Activated T-helper 9 cell treated with anti-CD3 and anti-CD28 coated beads, Interleukin-2, amount 50 U/mL, for 16 hours (primary cell): ENCODE measurements around the gene KCP.
A peak's percentile ranks its signal among the peaks of the same experiment; 100 is the strongest.

ENCODE experiments used
- DNase-seq: peaks from one replicate; pipeline ENCODE4 v3.0.0-alpha.2; 2020; ENCODE audit warnings: low read depth

Gene KCP

GRCh38 chr7:128874140-128875031 lies 36.1 kb downstream of the KCP start:
- no peak for DNase-seq

DNA sequence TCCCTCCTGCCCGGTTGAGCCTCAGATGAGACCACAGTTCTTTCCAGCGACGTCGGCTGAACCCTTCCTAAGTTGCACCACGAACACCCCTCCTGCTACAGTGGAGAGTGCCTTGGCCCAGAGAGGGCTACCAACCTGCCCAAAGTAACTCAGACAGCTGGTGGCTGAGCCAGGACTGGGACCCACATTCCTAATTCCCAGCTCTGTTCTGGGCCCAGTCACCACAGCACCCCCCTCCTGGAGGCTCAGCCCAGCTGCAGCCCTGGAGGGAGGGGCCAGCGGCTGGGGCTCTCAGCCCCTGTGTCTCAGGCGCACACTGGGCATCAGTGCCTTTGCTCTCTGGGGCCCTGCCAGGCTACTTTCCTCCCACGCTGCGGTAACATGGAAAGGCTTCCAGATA lies 37.3 kb downstream of the KCP start:
- DNase-seq, result no peak

DNA sequence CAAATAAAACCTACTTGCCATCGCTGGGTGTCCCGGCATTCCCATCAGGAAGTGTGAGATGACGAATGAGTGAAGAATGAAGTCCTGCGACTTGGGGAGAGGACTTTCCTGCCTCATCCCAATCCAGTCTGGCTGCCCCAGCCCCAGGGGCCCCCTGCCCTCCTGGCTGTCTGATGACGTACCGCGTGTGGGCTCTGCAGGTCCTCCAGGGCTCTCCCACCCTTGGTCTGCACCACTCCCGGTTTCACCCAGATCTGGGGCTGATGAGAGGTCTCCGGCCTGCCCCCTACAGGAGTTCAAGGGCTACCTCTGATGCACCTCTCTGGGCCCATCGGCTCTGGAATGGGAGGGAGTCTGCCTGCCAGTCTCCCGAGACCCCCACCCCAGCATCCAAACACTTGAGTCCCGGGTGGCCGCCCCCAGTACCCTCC lies 38.1 kb downstream of the KCP start:
- DNase-seq, result no peak

DNA sequence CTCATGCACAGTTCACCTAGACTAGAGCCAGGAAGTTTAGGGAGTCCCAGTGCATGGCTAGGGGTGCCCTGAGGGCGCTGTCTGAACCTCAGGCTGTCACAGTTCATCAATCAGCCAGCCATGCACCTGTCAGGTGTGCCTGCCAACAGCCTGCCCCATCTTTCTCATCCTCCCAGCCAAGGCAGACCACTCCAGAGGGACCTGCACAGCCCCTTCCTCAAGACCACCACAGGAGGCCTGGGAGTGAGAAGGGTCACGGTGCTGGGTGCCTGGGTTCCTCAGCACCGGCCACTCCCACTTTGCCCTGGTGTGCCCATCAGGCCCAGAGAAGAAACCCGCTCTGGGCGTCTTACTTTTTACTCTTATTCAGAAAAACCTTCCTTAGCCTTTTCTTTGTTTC lies 39.5 kb downstream of the KCP start:
- no peak for DNase-seq

DNA sequence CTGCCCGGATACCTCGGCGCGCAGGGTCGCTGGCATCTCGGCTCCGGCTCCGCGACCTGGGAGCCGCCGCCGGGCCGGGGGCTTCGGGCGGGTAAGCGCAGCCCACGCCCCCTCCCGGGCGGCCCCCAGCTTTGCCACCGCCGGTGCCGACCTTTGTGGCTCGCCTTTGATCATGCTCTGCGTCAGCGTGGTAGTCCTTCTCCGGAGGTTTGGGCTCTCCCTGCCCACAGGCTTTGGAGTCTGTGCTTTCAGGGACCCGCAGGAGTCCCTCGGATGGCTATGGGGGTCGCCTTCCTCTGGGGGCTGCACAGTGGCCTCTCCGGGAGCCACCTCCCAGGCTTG lies 40.6 kb downstream of the KCP start:
- DNase-seq, result no peak

GRCh38 chr7:128869138-128869943 lies 41.2 kb downstream of the KCP start:
- DNase-seq, result peak; percentile 33

- DNase-seq, result no peak
Measured at GRCh38 chr7:128868624-128869137, 41.8 kb downstream of the KCP start.

- DNase-seq, result no peak
Measured at GRCh38 chr7:128867842-128868623, 42.5 kb downstream of the KCP start.

GRCh38 chr7:128867241-128867640 lies 43.3 kb downstream of the KCP start:
- DNase-seq, result no peak

GRCh38 chr7:128865996-128866877 lies 44.3 kb downstream of the KCP start:
- DNase-seq, result no peak

GRCh38 chr7:128865303-128865702 lies 45.2 kb downstream of the KCP start:
- no peak for DNase-seq

GRCh38 chr7:128863433-128863989 lies 47.0 kb downstream of the KCP start:
- DNase-seq, result peak; percentile 23

GRCh38 chr7:128862571-128863432 lies 47.7 kb downstream of the KCP start, which contains the start of gene ATP6V1F:
ATP6V1F (plus strand) TSS chr7:128862856; CDS start chr7:128862905, 49 bp downstream.
- peak; percentile 98 for DNase-seq

GRCh38 chr7:128861957-128862570 lies 48.4 kb downstream of the KCP start:
- DNase-seq, result no peak

DNA sequence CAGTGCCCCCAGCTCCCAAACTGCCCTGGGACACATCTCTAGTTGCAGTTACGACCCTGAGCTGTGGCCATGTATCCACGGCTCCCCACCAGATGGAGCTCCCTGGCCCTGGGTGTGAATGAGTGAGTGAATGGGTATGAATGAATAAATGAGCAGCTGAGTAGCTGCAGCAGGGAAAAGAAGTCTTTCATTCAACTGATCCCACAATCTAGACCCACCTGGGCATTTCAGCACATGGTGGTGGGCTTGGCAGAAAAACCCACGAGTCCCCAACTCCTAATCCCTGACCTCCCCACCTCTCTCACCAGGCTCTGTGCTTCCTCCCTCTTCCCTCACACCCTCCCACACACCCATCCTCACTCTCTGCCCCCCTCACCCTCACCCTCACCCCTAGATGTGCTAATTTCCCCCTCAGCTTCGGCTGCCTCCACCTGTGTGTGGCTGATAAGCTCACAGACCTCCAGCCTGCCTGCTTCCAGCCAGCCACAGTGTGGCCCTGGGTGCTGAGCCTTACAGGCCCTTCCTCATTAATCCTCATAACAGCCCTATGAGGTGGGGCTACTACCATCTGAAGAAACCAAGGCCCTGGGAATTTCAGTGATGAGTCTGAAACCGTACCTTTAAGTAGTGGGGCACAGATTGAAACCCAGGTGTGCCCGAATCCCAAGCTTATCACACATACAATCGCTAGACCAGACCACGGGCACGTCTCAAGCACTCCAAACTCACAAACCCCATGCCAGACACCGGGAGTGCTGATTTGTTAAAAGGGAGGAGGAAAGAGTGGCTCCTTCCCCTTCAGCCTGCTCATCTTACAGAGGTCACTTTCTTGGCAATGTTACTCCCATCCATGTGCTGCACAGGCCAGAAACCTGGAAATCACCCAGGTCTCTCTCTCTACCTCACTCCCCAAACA lies 50.1 kb downstream of the KCP start:
- no peak for DNase-seq

GRCh38 chr7:128859232-128860157 lies 51.0 kb downstream of the KCP start:
- DNase-seq, result no peak
